Measurements from ENCODE around the gene MRPS26.
"Not testable (repeated sequence)": the region's sequence is repeated elsewhere in the genome, so short reads cannot be mapped to it uniquely, and the experiment has no call there.

Gene MRPS26

DNA sequence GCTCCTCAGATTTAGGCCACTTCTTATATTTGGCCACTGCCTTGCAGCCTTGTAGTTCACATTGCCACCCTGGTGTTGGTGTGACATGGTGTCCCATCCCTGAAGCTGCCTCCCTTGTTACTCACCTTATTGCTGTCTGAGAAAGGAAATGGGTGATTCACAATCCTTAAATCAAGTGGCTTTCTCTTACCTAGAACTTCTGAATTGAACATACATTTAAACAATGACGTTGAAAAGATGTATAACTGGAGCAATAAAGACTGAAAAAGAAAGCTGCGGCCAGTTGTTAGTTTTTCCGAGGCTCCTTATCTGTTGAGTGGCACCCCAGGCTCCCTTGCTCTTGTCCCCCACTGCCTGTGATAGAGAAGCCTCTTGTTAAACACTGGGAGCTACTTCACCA lies 31.2 kb upstream of the MRPS26 start:
- Histone ChIP-seq H3K36me3 (ENCODE audit: control insufficient read depth in 1 of 2, insufficient read depth in 2 of 2, low read length in 2 of 2) (peaks cover 0 to 9% of the 10 kb centered on the region in 2 experiments), H2BK5ac (ENCODE audit: low read depth, low read length, poor library complexity) (no peak overlapping the region), H3K9me3 (ENCODE audit: insufficient read depth, low read depth, low read length) (no peaks in the 10 kb centered on the region), H3K27me3 (ENCODE audit: insufficient read depth, low read length) (no peaks in the 10 kb centered on the region), H4K12ac (ENCODE audit: low read depth, low read length) (no peak overlapping the region), H3K4me3 (ENCODE audit: low read depth, low read length) (no peak overlapping the region), H3K4ac (ENCODE audit: low read depth, low read length) (no peak overlapping the region), H4K8ac (ENCODE audit: low read depth, low read length) (no peak overlapping the region), H3K4me1 (ENCODE audit: control insufficient read depth in 1 of 2, insufficient read depth in 2 of 2, low read length in 2 of 2) (no peaks in the 10 kb centered on the region), H3K23ac (ENCODE audit: low read length) (no peak overlapping the region), H3K27ac (ENCODE audit: low read depth, low read length) (no peak overlapping the region), H3K4me2 (ENCODE audit: low read length) (no peak overlapping the region), H3K18ac (ENCODE audit: low read length) (no peak overlapping the region), H3K9ac (ENCODE audit: low read length) (no peak overlapping the region), H2BK120ac (ENCODE audit: insufficient read depth, low read length, poor library complexity) (no peak overlapping the region), H4K91ac (ENCODE audit: low read depth, low read length) (no peak overlapping the region), H2AK5ac (ENCODE audit: low read length) (no peak overlapping the region), H2AFZ (ENCODE audit: insufficient read depth, low read length, poor library complexity) (no peak overlapping the region), H3K79me2 (ENCODE audit: control insufficient read depth, insufficient read depth, low read length, poor library complexity) (no peaks in the 10 kb centered on the region), H2BK12ac (ENCODE audit: low read length) (no peak overlapping the region), H3K79me1 (ENCODE audit: low read length) (no peaks in the 10 kb centered on the region), H3K14ac (ENCODE audit: low read length) (no peak overlapping the region)
- WGBS (ENCODE audit: extremely low coverage, insufficient coverage, insufficient read length): no CpG with 5 or more reads among the region's 3 CpGs
- DNase-seq: no peak

DNA sequence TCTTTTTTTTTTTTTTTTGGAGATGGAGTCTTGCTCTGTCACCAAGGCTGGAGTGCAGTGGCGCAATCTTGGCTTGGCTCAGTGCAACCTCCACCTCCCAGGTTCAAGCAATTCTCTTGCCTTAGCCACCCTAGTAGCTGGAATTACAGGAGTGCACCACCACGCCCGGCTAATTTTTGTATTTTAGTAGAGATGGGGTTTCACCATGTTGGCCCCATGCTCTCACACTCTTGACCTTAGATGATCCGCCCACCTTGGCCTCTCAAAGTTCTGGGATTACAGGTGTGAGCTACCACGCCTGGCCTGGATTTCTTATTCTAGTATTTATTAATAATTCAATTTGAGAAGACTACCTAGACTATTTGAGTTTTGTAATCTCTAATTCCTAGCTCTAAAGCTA lies 30.6 kb upstream of the MRPS26 start:
- no CpG with 5 or more reads among the region's 5 CpGs for WGBS (ENCODE audit: extremely low coverage, insufficient coverage, insufficient read length)
- not testable (repeated sequence) for H3K23ac ChIP-seq (ENCODE audit: low read length); H3K9me3 ChIP-seq (ENCODE audit: insufficient read depth, low read depth, low read length); H3K4me2 ChIP-seq (ENCODE audit: low read length); H3K4me1 ChIP-seq (ENCODE audit: control insufficient read depth in 1 of 2, insufficient read depth in 2 of 2, low read length in 2 of 2); H2BK5ac ChIP-seq (ENCODE audit: low read depth, low read length, poor library complexity); H3K79me1 ChIP-seq (ENCODE audit: low read length); H2BK120ac ChIP-seq (ENCODE audit: insufficient read depth, low read length, poor library complexity); H3K27me3 ChIP-seq (ENCODE audit: insufficient read depth, low read length); H4K12ac ChIP-seq (ENCODE audit: low read depth, low read length); H2AK5ac ChIP-seq (ENCODE audit: low read length); DNase-seq; H4K91ac ChIP-seq (ENCODE audit: low read depth, low read length); H3K36me3 ChIP-seq (ENCODE audit: control insufficient read depth in 1 of 2, insufficient read depth in 2 of 2, low read length in 2 of 2); H3K4ac ChIP-seq (ENCODE audit: low read depth, low read length); H3K79me2 ChIP-seq (ENCODE audit: control insufficient read depth, insufficient read depth, low read length, poor library complexity); H2BK12ac ChIP-seq (ENCODE audit: low read length); H3K9ac ChIP-seq (ENCODE audit: low read length); H3K14ac ChIP-seq (ENCODE audit: low read length); H2AFZ ChIP-seq (ENCODE audit: insufficient read depth, low read length, poor library complexity); H4K8ac ChIP-seq (ENCODE audit: low read depth, low read length); H3K18ac ChIP-seq (ENCODE audit: low read length); H3K4me3 ChIP-seq (ENCODE audit: low read depth, low read length); H3K27ac ChIP-seq (ENCODE audit: low read depth, low read length)

DNA sequence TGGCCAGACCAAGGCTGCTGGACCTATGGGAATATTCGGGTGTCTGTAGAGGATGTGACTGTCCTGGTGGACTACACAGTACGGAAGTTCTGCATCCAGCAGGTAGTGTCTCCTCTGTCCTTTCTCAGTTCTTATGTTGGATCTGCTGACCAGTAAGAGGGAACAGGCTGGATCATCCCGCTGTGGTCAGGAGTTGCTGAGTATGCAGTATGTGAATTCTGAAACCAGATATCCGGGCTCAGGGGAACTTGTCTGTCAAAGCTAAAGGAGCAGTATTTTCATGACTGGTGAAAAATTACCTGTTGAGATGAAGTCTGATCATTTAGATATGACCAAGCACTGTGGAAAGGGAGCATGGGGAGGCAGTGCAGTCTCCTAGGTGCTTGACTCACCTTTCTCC lies 24.5 kb upstream of the MRPS26 start:
- DNase-seq: no peak

DNA sequence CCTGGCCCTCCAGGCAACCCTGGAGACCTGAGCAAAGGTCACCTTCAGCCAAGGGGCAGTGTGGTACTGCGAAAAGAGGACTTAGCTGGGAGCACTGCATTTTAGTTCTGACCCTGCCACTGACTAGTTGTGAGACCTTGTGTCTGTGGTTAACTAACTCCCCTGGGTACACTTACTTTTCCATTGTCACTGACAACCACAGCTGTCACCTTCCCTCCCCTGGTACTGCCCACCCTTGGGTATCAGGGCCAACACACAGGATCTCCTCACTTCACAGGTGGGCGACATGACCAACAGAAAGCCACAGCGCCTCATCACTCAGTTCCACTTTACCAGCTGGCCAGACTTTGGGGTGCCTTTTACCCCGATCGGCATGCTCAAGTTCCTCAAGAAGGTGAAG lies 24.1 kb upstream of the MRPS26 start:
- Histone ChIP-seq H4K91ac (ENCODE audit: low read depth, low read length) (no peak overlapping the region), H3K27ac (ENCODE audit: low read depth, low read length) (no peak overlapping the region), H2AK5ac (ENCODE audit: low read length) (no peak overlapping the region), H3K14ac (ENCODE audit: low read length) (no peak overlapping the region), H3K79me1 (ENCODE audit: low read length) (no peaks in the 10 kb centered on the region), H2BK12ac (ENCODE audit: low read length) (no peak overlapping the region), H3K23ac (ENCODE audit: low read length) (no peak overlapping the region), H3K4me1 (ENCODE audit: control insufficient read depth in 1 of 2, insufficient read depth in 2 of 2, low read length in 2 of 2) (no peaks in the 10 kb centered on the region), H3K79me2 (ENCODE audit: control insufficient read depth, insufficient read depth, low read length, poor library complexity) (no peaks in the 10 kb centered on the region), H2BK120ac (ENCODE audit: insufficient read depth, low read length, poor library complexity) (no peak overlapping the region), H3K9me3 (ENCODE audit: insufficient read depth, low read depth, low read length) (no peaks in the 10 kb centered on the region), H3K4ac (ENCODE audit: low read depth, low read length) (no peak overlapping the region), H3K4me3 (ENCODE audit: low read depth, low read length) (no peak overlapping the region), H2AFZ (ENCODE audit: insufficient read depth, low read length, poor library complexity) (no peak overlapping the region), H3K27me3 (ENCODE audit: insufficient read depth, low read length) (no peaks in the 10 kb centered on the region), H3K18ac (ENCODE audit: low read length) (no peak overlapping the region), H3K4me2 (ENCODE audit: low read length) (no peak overlapping the region), H2BK5ac (ENCODE audit: low read depth, low read length, poor library complexity) (no peak overlapping the region), H3K9ac (ENCODE audit: low read length) (no peak overlapping the region), H4K12ac (ENCODE audit: low read depth, low read length) (no peak overlapping the region), H3K36me3 (ENCODE audit: control insufficient read depth in 1 of 2, insufficient read depth in 2 of 2, low read length in 2 of 2) (peaks cover 20 to 37% of the 10 kb centered on the region in 2 experiments), H4K8ac (ENCODE audit: low read depth, low read length) (no peak overlapping the region)
- DNase-seq: no peak
- WGBS (ENCODE audit: extremely low coverage, insufficient coverage, insufficient read length): no CpG with 5 or more reads among the region's 5 CpGs

More for the DNA sequence above, 24.5 kb upstream of the MRPS26 start:
- H3K36me3 ChIP-seq (ENCODE audit: control insufficient read depth in 1 of 2, insufficient read depth in 2 of 2, low read length in 2 of 2): peaks cover 18 to 32% of the 10 kb centered on the region in 2 experiments
- H3K14ac ChIP-seq (ENCODE audit: low read length): no peak overlapping the region
- no peak overlapping the region for H2BK120ac ChIP-seq (ENCODE audit: insufficient read depth, low read length, poor library complexity)
- H2AFZ ChIP-seq (ENCODE audit: insufficient read depth, low read length, poor library complexity): no peak overlapping the region
- no peak overlapping the region for H3K18ac ChIP-seq (ENCODE audit: low read length)
- H3K23ac ChIP-seq (ENCODE audit: low read length): no peak overlapping the region
- H3K9me3 ChIP-seq (ENCODE audit: insufficient read depth, low read depth, low read length): no peaks in the 10 kb centered on the region
- no peak overlapping the region for H3K4ac ChIP-seq (ENCODE audit: low read depth, low read length)
- WGBS (ENCODE audit: extremely low coverage, insufficient coverage, insufficient read length): no CpG with 5 or more reads among the region's 4 CpGs
- H4K91ac ChIP-seq (ENCODE audit: low read depth, low read length): no peak overlapping the region
- H3K79me1 ChIP-seq (ENCODE audit: low read length): no peaks in the 10 kb centered on the region
- H2AK5ac ChIP-seq (ENCODE audit: low read length): no peak overlapping the region
- H2BK5ac ChIP-seq (ENCODE audit: low read depth, low read length, poor library complexity): no peak overlapping the region
- no peak overlapping the region for H4K12ac ChIP-seq (ENCODE audit: low read depth, low read length)
- H3K27ac ChIP-seq (ENCODE audit: low read depth, low read length): no peak overlapping the region
- no peaks in the 10 kb centered on the region for H3K4me1 ChIP-seq (ENCODE audit: control insufficient read depth in 1 of 2, insufficient read depth in 2 of 2, low read length in 2 of 2)
- H3K4me3 ChIP-seq (ENCODE audit: low read depth, low read length): no peak overlapping the region
- H3K27me3 ChIP-seq (ENCODE audit: insufficient read depth, low read length): no peaks in the 10 kb centered on the region
- H3K4me2 ChIP-seq (ENCODE audit: low read length): no peak overlapping the region
- H3K79me2 ChIP-seq (ENCODE audit: control insufficient read depth, insufficient read depth, low read length, poor library complexity): no peaks in the 10 kb centered on the region
- no peak overlapping the region for H2BK12ac ChIP-seq (ENCODE audit: low read length)
- no peak overlapping the region for H4K8ac ChIP-seq (ENCODE audit: low read depth, low read length)
- H3K9ac ChIP-seq (ENCODE audit: low read length): no peak overlapping the region

All from trophoblast cell (in vitro differentiated cells and primary cell).